GM18909 (cell line): ENCODE data around the gene SPSB2.
"Not testable (repeated sequence)": the region's sequence is repeated elsewhere in the genome, so short reads cannot be mapped to it uniquely, and the experiment has no call there.

ENCODE experiments used
- ATAC-seq: cut with Tn5 transposase; IDR thresholded peaks from one replicate; pipeline ENCODE4 v1.9.1; 2021; ENCODE audit warnings: mild to moderate bottlenecking; ENCODE audit not compliant: unreplicated experiment, poor library complexity

Gene SPSB2, protein sequence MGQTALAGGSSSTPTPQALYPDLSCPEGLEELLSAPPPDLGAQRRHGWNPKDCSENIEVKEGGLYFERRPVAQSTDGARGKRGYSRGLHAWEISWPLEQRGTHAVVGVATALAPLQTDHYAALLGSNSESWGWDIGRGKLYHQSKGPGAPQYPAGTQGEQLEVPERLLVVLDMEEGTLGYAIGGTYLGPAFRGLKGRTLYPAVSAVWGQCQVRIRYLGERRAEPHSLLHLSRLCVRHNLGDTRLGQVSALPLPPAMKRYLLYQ

DNA sequence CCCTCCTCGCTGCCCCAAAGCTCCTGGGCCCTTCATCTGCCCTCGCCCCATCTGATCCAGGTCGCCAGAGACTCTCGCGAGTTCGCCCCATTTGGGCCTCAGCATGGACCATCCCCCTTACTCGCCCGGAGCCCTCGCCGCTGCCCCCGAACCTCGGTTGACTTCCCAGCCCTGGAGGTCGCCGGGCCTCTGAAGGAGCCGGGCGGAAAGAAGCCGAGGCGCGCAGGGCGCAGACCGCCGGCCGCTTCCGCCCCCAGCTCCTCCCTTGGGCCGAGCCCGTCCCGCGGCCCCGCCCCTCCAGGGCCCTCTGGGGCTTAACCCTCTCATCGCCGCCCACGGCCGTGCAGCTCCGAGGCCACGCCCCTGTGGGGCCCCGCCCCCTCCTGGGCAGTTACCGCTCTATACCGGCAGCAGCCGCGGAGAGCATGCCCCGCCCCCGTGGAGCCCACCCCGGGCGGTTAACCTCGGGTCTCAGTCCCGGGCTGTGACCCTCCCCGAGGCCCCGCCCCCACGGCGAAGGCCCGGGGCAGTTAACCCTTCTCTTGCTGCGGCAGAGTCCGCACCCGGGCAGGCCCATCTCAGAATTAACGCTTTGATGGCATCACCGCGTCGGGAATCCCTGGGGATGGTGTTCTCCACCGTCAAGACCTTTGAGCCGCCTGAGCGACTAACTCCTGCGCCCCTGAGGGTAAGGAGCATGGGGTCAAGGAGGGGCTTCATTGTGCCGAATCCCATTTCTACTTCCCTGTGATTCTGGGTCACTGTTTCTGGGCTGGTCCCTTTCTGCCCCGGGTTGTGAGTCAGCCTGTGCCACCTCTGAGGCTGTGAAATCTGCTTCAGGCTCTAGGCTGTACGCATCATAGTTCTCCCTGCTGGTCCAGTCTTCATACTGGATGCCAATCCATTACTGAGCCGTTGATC, at the start of gene SPSB2:
TSS of gene SPSB2 (minus strand) at position 210 of the 921 bp plus-strand sequence. CDS start 402 bp downstream, outside the sequence.
- ATAC-seq, result peak; percentile 82

DNA sequence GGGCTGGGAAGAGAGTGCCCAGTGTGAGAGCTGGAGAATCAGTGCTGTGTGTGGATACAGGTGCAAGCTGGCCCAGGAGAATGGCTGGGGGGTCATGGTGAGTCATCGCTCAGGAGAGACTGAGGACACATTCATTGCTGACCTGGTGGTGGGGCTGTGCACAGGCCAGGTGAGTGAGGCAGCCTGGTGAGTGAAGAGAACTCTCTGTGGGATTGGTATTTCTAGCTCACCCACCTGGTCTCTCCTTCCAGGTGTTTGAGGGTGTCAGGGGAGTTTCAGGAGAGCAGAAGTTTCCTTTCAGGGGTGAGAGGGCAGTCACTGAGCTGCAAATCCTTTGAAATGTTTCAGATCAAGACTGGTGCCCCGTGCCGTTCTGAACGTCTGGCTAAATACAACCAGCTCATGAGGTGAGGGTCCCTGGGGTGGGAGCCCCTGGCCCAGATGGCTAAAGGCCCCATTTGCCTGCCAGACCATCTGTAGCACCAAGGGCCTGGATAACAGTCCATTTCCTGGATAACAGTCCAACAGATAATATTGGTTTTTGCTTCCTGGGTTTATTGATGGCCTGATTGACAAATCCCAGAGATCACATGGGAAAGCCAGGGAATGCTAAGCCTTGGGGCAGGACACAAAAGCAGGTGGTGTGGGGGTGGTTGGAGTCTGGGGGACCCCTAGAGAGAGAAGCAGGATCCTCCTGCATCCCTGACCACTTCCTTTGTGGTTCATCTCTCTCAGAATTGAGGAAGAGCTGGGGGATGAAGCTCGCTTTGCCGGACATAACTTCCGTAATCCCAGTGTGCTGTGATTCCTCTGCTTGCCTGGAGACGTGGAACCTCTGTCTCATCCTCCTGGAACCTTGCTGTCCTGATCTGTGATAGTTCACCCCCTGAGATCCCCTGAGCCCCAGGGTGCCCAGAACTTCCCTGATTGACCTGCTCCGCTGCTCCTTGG, 49.2 kb upstream of the SPSB2 start:
- ATAC-seq, result no peak

DNA sequence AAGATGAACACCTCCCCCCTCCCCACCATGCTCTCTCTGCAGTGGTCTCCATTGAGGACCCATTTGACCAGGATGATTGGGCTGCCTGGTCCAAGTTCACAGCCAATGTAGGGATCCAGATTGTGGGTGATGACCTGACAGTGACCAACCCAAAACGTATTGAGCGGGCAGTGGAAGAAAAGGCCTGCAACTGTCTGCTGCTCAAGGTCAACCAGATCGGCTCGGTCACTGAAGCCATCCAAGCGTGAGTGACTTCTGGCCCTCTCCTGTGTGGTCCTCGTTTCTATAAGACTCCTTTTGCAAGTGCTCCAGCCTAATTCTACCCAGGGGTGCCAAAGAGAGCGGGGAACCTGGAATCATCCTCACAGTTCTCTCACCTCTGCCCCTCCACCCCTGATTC, 48.4 kb upstream of the SPSB2 start:
- ATAC-seq, result no peak

DNA sequence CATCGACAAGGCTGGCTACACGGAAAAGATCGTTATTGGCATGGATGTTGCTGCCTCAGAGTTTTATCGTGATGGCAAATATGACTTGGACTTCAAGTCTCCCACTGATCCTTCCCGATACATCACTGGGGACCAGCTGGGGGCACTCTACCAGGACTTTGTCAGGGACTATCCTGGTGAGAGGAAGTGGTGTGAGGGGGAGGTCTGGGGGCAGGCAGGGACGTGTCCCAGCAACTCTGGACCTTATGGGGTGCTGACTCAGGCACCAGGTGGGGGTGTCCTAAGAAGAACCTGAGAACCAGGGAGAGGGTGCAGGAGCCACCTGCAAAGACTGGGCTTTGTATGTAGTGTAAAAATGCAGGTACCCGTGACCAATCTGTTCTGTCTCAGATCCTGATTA, 46.5 kb upstream of the SPSB2 start:
- ATAC-seq, result no peak

DNA sequence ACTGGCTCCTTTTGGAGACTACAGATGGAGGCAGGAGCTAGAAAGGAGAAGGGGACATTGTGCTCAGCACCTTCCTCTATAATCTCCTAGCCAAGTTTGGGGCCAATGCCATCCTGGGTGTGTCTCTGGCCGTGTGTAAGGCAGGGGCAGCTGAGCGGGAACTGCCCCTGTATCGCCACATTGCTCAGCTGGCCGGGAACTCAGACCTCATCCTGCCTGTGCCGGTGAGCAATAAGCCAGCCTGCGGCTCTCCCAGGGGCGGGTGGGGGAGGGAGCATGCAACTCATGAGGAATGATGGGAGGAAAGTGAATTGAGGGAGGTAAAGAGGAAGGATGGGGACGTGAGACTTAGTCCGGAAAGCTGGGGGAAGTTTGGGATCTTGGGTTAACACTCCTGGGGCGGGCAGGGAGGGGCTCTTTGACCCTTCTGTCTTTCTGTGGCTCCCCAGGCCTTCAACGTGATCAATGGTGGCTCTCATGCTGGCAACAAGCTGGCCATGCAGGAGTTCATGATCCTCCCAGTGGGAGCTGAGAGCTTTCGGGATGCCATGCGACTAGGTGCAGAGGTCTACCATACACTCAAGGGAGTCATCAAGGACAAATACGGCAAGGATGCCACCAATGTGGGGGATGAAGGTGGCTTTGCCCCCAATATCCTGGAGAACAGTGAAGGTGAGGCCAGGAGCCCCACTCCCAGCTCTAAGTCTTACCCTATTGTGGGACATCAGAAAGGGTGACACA, 44.6 kb upstream of the SPSB2 start:
- no peak for ATAC-seq

DNA sequence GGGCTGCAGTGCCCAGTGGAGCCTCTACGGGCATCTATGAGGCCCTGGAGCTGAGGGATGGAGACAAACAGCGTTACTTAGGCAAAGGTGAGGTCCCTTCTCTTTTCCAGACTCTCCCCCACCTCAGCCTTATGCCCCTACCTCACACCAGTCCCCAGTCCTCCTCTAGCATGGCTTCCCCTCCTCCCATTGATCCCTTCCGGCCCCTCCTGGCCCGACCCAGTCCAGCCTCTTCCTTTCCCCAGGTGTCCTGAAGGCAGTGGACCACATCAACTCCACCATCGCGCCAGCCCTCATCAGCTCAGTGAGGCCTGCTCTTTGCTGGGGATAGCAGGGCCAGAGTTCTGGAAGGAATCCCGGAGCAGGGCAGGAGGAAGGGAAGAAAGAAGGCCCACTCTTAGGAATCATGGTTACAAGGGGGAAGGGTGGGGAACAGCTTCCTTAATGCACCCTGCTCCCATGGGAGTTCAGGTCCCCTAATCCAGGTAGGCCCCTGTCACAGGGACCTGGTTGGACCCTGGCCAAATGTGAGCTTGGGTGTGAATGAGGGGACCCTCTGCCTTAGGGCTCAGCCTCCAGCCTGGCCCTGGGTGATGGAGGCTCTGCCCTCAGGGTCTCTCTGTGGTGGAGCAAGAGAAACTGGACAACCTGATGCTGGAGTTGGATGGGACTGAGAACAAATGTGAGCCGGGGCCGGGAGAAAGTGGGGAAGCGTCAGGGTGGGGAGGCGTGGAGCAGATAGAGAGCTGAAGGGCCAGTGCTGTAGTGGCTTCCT, 43.5 kb upstream of the SPSB2 start:
- ATAC-seq, result no peak

DNA sequence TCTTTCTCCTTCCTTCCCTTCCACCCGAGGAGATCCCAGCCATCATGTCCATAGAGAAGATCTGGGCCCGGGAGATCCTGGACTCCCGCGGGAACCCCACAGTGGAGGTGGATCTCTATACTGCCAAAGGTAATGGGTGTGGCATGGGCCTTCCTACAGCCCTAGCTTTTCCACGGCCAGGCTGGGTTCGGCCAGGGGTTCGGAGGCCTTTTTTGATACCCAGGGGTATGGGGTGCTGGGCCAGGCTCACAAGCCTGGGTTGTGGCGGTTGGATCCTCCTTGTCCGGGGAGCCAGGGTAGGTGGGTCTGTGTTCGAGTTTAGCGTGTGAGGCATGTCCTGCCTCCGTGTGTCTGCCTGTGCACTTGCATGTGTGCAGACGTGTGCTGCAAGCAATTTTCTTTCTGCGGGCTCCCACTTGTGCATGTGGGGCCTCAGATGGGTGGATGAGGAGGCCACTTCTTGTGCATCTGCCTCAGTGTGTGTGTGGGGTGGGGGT, 42.7 kb upstream of the SPSB2 start:
- ATAC-seq, result no peak

DNA sequence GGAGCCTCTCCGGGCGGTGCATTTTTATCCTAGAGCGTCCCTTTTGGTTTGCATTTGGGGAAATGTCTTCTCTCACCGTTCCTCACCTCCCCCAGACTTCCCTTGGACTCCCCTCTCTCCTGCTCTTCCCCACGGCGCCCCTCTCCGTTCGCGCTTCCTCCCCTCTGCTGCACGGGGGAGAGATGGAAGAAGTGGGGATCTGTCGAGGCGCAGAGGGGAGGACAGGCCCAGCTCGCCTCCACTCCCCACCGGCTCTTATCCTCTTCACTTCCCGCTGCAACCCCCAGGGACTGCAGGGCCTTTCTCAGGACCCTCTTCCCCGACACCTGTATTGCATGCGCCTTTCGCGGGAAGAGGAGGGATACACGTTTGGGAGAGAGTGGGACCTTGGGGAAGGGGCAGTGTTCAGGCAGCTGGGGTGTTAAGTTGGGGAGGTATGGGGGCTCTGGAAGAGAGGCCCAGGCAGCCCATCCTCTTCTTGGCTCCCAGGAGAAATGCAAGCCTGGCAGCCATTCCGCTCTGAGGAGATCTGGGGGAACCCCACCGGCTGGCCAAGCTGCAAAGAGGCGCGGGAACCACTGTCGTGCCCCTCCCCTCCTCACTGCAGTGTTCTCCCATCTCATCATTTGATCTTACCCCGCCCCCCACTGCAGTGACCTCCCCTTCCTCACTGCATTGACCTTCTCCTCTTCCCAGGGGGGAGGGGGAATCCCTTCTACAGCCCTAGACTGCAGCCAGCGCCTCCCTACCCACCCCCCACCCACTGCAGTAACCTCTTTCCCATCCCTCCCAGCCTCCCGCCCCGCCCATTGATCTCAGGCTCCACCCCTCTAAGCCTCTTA, 42.1 kb upstream of the SPSB2 start:
- no peak for ATAC-seq

DNA sequence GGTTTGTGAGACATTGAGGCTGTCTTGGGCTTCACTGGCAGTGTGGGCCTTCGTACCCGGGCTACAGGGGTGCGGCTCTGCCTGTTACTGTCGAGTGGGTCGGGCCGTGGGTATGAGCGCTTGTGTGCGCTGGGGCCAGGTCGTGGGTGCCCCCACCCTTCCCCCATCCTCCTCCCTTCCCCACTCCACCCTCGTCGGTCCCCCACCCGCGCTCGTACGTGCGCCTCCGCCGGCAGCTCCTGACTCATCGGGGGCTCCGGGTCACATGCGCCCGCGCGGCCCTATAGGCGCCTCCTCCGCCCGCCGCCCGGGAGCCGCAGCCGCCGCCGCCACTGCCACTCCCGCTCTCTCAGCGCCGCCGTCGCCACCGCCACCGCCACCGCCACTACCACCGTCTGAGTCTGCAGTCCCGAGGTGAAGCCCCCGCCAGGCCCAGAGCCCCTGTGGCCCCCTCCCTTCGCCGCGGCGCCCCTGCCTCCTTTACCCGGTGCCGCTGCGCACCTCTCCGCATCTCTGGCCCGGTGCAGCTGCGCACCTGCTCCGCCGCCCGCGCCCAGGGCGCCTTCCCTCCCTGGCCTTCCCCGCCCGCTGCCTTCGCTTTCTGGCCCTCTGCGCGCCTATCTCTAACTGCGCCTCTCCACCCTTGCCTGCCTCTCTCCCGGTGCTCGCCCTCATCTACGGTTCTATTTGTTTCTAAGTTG, 41.3 kb upstream of the SPSB2 start, which contains the start of gene ENO2:
TSS of gene ENO2 (plus strand) at position 335 of the 701 bp plus-strand sequence. CDS start 1,253 bp downstream, outside the sequence.
- peak; percentile 76 for ATAC-seq

DNA sequence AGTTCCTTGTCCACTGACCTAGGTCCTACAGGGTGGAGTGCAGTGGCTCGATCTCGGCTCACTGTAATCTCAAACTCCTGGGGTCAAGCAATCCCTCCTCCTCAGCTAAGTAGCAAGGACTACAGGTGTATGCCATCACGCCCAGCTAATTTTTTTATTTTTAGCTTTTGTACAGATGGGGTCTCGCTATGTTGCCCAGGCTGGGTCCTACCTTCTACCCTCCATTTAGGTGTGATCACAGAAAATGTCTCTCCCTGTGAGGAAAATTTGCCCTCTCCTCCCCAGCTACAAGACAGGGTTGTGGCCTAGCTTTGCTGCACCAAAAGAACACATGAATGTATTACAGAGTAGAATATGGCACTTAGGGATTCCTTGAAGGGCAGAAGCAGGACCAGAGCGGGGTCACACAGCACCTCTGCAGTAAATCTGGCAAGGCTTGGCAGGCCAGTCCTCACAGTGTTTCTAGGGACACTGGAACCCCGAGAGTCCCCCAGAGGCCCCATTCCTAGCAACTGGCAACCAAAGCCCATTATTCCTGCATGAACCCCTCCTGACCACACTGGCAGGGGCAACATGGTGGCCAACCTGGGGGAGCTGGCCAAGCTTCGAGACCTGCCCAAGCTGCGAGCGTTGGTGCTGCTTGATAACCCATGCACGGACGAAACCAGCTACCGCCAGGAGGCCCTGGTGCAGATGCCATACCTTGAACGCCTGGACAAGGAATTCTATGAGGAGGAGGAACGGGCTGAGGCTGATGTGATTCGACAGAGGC, 39.2 kb upstream of the SPSB2 start:
- no peak for ATAC-seq

DNA sequence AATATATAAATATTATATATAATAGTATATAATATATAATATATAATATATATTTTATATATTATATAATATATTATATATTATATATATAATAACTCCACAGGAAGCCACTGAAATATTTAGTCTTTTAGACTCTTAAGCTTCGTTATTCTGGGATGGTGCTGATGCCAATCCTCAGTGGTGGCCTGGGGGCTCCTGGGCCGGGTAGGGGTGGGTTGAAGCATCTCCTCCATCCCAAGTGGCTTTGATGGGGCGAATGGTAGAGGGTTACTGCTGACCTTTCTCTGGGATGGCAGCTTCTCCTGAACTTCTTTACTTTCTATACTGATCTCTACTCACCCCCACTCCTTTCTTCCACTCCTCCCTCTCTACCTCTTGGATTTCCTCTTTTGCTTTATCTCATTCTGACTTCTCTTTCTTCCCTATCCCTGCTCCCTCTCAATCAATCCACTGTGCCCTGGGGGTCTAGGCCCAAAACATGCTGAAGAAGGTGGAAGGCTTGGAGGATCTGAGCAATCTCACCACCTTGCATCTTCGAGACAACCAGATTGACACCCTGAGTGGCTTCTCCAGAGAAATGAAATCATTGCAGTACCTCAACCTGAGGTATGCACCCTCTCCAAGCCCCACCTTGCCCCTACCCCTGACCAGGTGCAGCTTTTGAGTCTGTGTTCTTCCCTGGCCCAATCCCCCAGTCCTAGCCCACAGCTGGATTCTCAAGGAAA, 36.5 kb upstream of the SPSB2 start:
- ATAC-seq, result no peak

DNA sequence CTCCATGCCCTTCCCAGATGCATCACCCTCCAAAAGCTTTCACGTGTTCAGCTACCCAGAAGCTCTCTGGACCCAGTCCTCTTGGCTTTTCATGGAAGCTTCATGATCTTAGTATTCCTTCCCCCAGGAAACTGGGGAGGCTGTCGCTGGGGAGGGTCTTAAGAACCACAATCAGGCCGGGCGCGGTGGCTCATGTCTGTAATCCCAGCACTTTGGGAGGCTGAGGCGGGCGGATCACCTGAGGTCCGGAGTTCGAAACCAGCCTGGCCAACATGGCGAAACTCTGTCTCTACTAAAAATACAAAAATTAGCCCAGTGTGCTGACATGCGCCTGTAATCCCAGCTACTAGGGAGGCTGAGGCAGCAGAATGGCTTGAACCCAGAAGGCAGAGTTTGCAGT, 35.0 kb upstream of the SPSB2 start:
- ATAC-seq, result not testable (repeated sequence)

DNA sequence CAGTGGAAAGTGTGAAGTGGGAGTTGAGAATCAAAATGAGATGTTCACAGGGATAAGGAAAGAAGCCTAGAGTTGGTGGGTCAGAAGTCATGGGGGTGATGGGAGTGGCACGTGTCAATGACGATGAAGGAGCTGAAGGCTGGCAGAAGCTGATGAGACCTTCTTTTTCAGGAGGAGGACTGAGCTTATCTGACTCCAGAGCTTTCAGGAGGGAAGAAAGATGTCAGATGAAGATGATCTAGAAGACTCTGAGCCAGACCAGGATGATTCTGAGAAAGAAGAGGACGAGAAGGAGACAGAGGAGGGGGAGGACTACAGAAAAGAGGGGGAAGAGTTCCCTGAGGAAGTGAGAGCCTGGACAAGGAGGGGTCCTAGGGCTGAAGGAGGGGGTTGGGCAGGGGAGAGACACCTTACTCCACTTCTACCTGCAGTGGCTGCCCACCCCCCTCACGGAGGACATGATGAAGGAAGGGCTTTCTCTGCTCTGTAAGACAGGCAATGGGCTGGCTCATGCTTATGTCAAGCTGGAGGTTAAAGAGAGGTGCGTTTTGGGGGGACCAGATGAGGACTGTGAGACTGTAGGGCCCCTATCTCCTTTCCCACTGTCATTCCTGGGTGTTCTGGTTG, 32.4 kb upstream of the SPSB2 start:
- no peak for ATAC-seq

DNA sequence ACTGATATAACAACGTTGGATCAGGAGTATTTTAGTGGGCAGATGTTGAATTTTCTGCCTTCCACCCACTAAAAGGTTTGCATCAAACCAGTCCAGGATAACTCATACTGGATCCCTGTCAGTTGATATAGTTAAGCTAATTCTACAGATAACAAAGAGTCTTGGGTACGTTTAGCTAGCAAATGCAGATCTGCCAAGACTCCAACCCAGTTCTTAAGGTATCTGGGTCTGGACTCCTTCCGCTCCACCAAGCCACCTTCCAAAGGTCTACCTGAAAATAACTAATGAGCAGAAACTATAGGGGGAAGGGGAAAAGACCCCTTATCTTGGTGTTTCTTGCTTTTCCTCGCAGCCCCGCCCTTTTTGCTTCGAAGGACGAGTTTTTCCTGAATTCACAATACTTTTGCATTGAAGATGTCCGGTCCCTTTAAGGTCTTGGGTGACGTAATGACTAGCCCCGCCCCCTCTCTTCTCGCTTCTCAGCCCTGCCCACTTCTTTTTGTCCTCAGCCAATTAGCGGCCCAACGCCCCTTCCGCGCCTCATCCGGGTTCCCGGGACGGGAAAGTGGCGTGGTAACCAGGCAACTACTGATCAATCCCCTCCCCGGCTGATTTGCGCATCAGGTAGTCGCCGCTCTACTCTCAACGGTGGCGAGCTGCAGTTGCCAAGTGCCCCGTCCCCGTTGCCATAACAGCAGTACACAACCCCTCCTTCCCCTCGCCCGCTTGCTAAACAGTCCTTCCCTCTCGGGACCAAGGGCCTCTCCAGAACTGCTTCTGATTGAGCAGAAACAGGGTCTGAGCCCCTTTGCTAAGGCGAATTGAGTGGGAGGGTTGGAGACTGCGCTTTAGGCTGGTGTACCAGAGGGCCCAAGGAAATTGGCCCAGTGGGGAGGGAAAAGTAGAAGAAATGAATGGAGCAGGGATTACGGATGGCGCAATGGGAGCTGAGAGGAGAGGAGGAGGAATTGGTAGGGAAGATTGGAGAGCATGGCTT, 31.5 kb upstream of the SPSB2 start, which contains the start of gene LRRC23:
TSS of gene LRRC23 (plus strand) at position 543 of the 997 bp plus-strand sequence. CDS start 812 bp downstream, outside the sequence.
- ATAC-seq, result peak; percentile 92
